Measurements from ENCODE around the gene RNF214. TPM values are rescaled to one million over a fixed set of nuclear protein-coding genes. Genes with fewer than 3 reads are reported as not detected.
"Not testable (repeated sequence)": the region's sequence is repeated elsewhere in the genome, so short reads cannot be mapped to it uniquely, and the experiment has no call there.

The RNF214 gene
- total RNA-seq, 1 experiment from 2014 or later, result 11.5 TPM

- DNase-seq (ENCODE audit: low spot score), result no peak
These were observed 2.0 kb upstream of the RNF214 start for GRCh38 chr11:117230286-117230961.

- DNase-seq (ENCODE audit: low spot score), result peak; percentile 37
These were observed 1.3 kb upstream of the RNF214 start for GRCh38 chr11:117230999-117231841.

GRCh38 chr11:117231842-117232091, 704 bp upstream of the RNF214 start, which contains the start of gene PCSK7:
PCSK7 (minus strand) TSS chr11:117232073; CDS start chr11:117229844, 2,229 bp downstream.
- DNase-seq (ENCODE audit: low spot score), result no peak

- peak; percentile 19 for DNase-seq (ENCODE audit: low spot score)
These were observed 489 bp downstream of the RNF214 start for GRCh38 chr11:117232911-117233409.

- no peak for DNase-seq (ENCODE audit: low spot score)
These were observed 5.8 kb downstream of the RNF214 start for GRCh38 chr11:117238221-117238620.

- DNase-seq (ENCODE audit: low spot score), result no peak
These were observed 6.8 kb downstream of the RNF214 start for GRCh38 chr11:117239295-117239694.

GRCh38 chr11:117248341-117248740, 15.9 kb downstream of the RNF214 start:
- no peak for DNase-seq (ENCODE audit: low spot score)

- DNase-seq (ENCODE audit: low spot score), result no peak
These were observed 17.1 kb downstream of the RNF214 start for GRCh38 chr11:117249571-117249970.

- no peak for DNase-seq (ENCODE audit: low spot score)
These were observed 19.0 kb downstream of the RNF214 start for GRCh38 chr11:117251506-117251905.

GRCh38 chr11:117255966-117256365, 23.5 kb downstream of the RNF214 start:
- no peak for DNase-seq (ENCODE audit: low spot score)

GRCh38 chr11:117256573-117256972, 24.1 kb downstream of the RNF214 start:
- no peak for DNase-seq (ENCODE audit: low spot score)

GRCh38 chr11:117258576-117258975, 26.1 kb downstream of the RNF214 start:
- DNase-seq (ENCODE audit: low spot score), result no peak

- no peak for DNase-seq (ENCODE audit: low spot score)
These were observed 26.9 kb downstream of the RNF214 start for GRCh38 chr11:117259417-117259816.

GRCh38 chr11:117264624-117265323, 32.3 kb downstream of the RNF214 start:
- DNase-seq (ENCODE audit: low spot score), result not testable (repeated sequence)

GRCh38 chr11:117265745-117266144, 33.3 kb downstream of the RNF214 start:
- no peak for DNase-seq (ENCODE audit: low spot score)

GRCh38 chr11:117269856-117270255, 37.4 kb downstream of the RNF214 start:
- no peak for DNase-seq (ENCODE audit: low spot score)

GRCh38 chr11:117271208-117271607, 38.7 kb downstream of the RNF214 start:
- DNase-seq (ENCODE audit: low spot score), result no peak

- not testable (repeated sequence) for DNase-seq (ENCODE audit: low spot score)
These were observed 39.7 kb downstream of the RNF214 start for GRCh38 chr11:117272175-117272574.

GRCh38 chr11:117273550-117274289, 41.2 kb downstream of the RNF214 start:
- no peak for DNase-seq (ENCODE audit: low spot score)

GRCh38 chr11:117278347-117278746, 45.9 kb downstream of the RNF214 start:
- no peak for DNase-seq (ENCODE audit: low spot score)

- no peak for DNase-seq (ENCODE audit: low spot score)
These were observed 47.4 kb downstream of the RNF214 start for GRCh38 chr11:117279711-117280376.

Data from HT-29 (cell line).